H1 (cell line): ENCODE results near the gene SLC27A2. TPM values are rescaled to one million over a fixed set of nuclear protein-coding genes. Genes with fewer than 3 reads are reported as not detected.

Source experiments
- CTCF ChIA-PET: fragments of 300-600 bp; sonication (Branson Sonifier 250); formaldehyde crosslinking; loops from one replicate; lab custom pipeline; 2021; ENCODE audit not compliant: partially characterized antibody; lab: Charles Lee
- POLR2A ChIA-PET: fragments of 300-600 bp; sonication (Branson Sonifier 250); formaldehyde crosslinking; loops from one replicate; lab custom pipeline; 2021; ENCODE audit warnings: inconsistent platforms; ENCODE audit not compliant: partially characterized antibody; lab: Charles Lee
- DNase-seq, 2 experiments: peaks; one replicate each; pipeline versions ENCODE4 v3.0.0 to v3.0.0-alpha.2; 2010 to 2022; ENCODE audit warnings: low spot score in 2 of 2, low read depth in 1 of 2, mixed read lengths in 1 of 2
- FAIRE-seq: peaks from 2 replicates; lab custom pipeline; 2011; peaks lifted over from hg19 to GRCh38; lab: Jason Lieb, UNC
- H2AFZ ChIP-seq: 2 replicates; pipeline ENCODE4 v1.8.1; 2012; ENCODE audit warnings: low read length, inconsistent platforms
- H2AK5ac ChIP-seq: 2 replicates; pipeline ENCODE4 v1.6.1; 2013; ENCODE audit warnings: low read depth, low read length
- H2BK120ac ChIP-seq: replicated peaks from 2 replicates; pipeline ENCODE3; 2013; ENCODE audit warnings: low read depth, low read length, inconsistent platforms
- H2BK12ac ChIP-seq: 2 replicates; pipeline ENCODE4 v1.6.1; 2013; ENCODE audit warnings: low read depth, low read length
- H2BK15ac ChIP-seq: 2 replicates; pipeline ENCODE4 v1.6.1; 2013; ENCODE audit warnings: low read length
- H2BK20ac ChIP-seq: 2 replicates; pipeline ENCODE4 v1.6.1; 2013; ENCODE audit warnings: low read length
- H2BK5ac ChIP-seq: 2 replicates; pipeline ENCODE4 v1.6.1; 2013; ENCODE audit warnings: low read depth, low read length
- H3K14ac ChIP-seq: 2 replicates; pipeline ENCODE4 v1.6.1; 2013; ENCODE audit warnings: inconsistent platforms; ENCODE audit not compliant: insufficient read length
- H3K18ac ChIP-seq: 2 replicates; pipeline ENCODE4 v1.6.1; 2013; ENCODE audit warnings: low read length; ENCODE audit errors: extremely low read depth
- H3K23ac ChIP-seq: 2 replicates; pipeline ENCODE4 v1.6.1; 2013; ENCODE audit warnings: inconsistent platforms; ENCODE audit not compliant: insufficient read length
- H3K23me2 ChIP-seq: 2 replicates; pipeline ENCODE4 v1.6.1; 2013; ENCODE audit warnings: low read depth, low read length
- H3K27ac ChIP-seq: 2 replicates; pipeline ENCODE4 v1.6.1; 2011; ENCODE audit warnings: low read depth, low read length, inconsistent platforms
- H3K27me3 ChIP-seq, 4 experiments: replicated peaks in 1 of 4; 1 replicate in 1 of 4; 2 replicates in 3 of 4; pipeline versions ENCODE4 v1.6.1 to v1.8.1; 2011 to 2013; ENCODE audit warnings: low read length in 3 of 4, mild to moderate bottlenecking in 3 of 4, inconsistent platforms in 2 of 4, mixed read lengths in 2 of 4, moderate library complexity in 1 of 4; ENCODE audit not compliant: control insufficient read depth in 3 of 4, insufficient read depth in 3 of 4; ENCODE audit errors: extremely low read depth in 1 of 4
- H3K36me3 ChIP-seq, 4 experiments: 2 replicates each; pipeline versions ENCODE4 v1.6.1 to v1.8.1; 2011 to 2013; ENCODE audit warnings: mild to moderate bottlenecking in 4 of 4, low read length in 3 of 4, moderate library complexity in 2 of 4, control low read depth in 1 of 4, inconsistent platforms in 1 of 4; ENCODE audit not compliant: insufficient read depth in 4 of 4, control insufficient read depth in 2 of 4
- H3K4ac ChIP-seq: replicated peaks from 2 replicates; pipeline ENCODE3; 2013; ENCODE audit warnings: low read length, low read depth, mixed read lengths, inconsistent platforms; ENCODE audit not compliant: insufficient read length
- H3K4me1 ChIP-seq, 4 experiments: replicated peaks in 1 of 4; 1 replicate in 1 of 4; 2 replicates in 3 of 4; pipeline versions ENCODE4 v1.6.1 to v1.8.1; 2011 to 2013; ENCODE audit warnings: low read length in 3 of 4, inconsistent platforms in 2 of 4, mixed read lengths in 1 of 4; ENCODE audit not compliant: insufficient read depth in 4 of 4, control insufficient read depth in 3 of 4
- H3K4me2 ChIP-seq, 2 experiments: 2 replicates each; pipeline versions ENCODE4 v1.6.1 to v1.8.1; 2011 to 2013; ENCODE audit warnings: low read depth in 2 of 2, low read length in 2 of 2, control low read depth in 1 of 2, inconsistent platforms in 1 of 2, mild to moderate bottlenecking in 1 of 2; ENCODE audit not compliant: insufficient read depth in 1 of 2
- H3K4me3 ChIP-seq, 4 experiments: fragments of 200-600, 300-600 bp in 1 of 4; sonication (generic), shearing (Covaris generic), sonication (Bioruptor Twin) in 1 of 4; 2 replicates each; pipeline versions ENCODE4 v1.5.1 to v1.8.1; 2011 to 2016; ENCODE audit warnings: low read length in 4 of 4, low read depth in 3 of 4, control low read depth in 2 of 4, inconsistent platforms in 2 of 4, mild to moderate bottlenecking in 2 of 4, mixed read lengths in 1 of 4, moderate library complexity in 1 of 4; ENCODE audit not compliant: insufficient read depth in 2 of 4; ENCODE audit errors: extremely low read depth in 1 of 4
- H3K56ac ChIP-seq: replicated peaks from 2 replicates; pipeline ENCODE3; 2013; ENCODE audit warnings: low read depth, mild to moderate bottlenecking, mixed read lengths, low read length, inconsistent platforms; ENCODE audit not compliant: insufficient read length
- H3K79me1 ChIP-seq: 2 replicates; pipeline ENCODE4 v1.6.1; 2013; ENCODE audit warnings: low read depth, low read length, control low read depth
- H3K79me2 ChIP-seq, 2 experiments: 2 replicates each; pipeline versions ENCODE4 v1.6.1 to v1.8.1; 2012 to 2013; ENCODE audit warnings: low read length in 2 of 2, mild to moderate bottlenecking in 2 of 2, inconsistent platforms in 1 of 2; ENCODE audit not compliant: insufficient read depth in 2 of 2, control insufficient read depth in 1 of 2
- H3K9ac ChIP-seq, 4 experiments: replicated peaks in 1 of 4; 1 replicate in 1 of 4; 2 replicates in 3 of 4; pipeline versions ENCODE4 v1.6.1 to v1.8.1; 2011 to 2013; ENCODE audit warnings: low read depth in 3 of 4, low read length in 3 of 4, control low read depth in 2 of 4, mild to moderate bottlenecking in 2 of 4, moderate library complexity in 2 of 4, inconsistent platforms in 1 of 4; ENCODE audit errors: extremely low read depth in 1 of 4
- H3K9me3 ChIP-seq, 2 experiments: 2 replicates each; pipeline versions ENCODE4 v1.6.1 to v1.8.1; 2012 to 2013; ENCODE audit warnings: mild to moderate bottlenecking in 2 of 2, moderate library complexity in 2 of 2, control low read depth in 1 of 2, inconsistent platforms in 1 of 2, low read depth in 1 of 2, low read length in 1 of 2, mixed read lengths in 1 of 2; ENCODE audit not compliant: insufficient read depth in 2 of 2
- H4K20me1 ChIP-seq, 2 experiments: replicated peaks in 1 of 2; 2 replicates each; pipeline versions ENCODE3 to v1.8.1; 2011 to 2013; ENCODE audit warnings: inconsistent platforms in 2 of 2, low read length in 2 of 2, mild to moderate bottlenecking in 1 of 2; ENCODE audit not compliant: insufficient read depth in 2 of 2, control insufficient read depth in 1 of 2
- H4K5ac ChIP-seq: 2 replicates; pipeline ENCODE4 v1.6.1; 2013; ENCODE audit warnings: low read length, low read depth, mixed read lengths, inconsistent platforms; ENCODE audit not compliant: insufficient read length
- H4K8ac ChIP-seq: 2 replicates; pipeline ENCODE4 v1.8.0; 2013; ENCODE audit warnings: mild to moderate bottlenecking, moderate library complexity, low read length, inconsistent platforms; ENCODE audit not compliant: insufficient read depth; ENCODE audit errors: extremely low read depth
- H4K91ac ChIP-seq: replicated peaks from 2 replicates; pipeline ENCODE3; 2013; ENCODE audit warnings: low read length, mixed read lengths, inconsistent platforms; ENCODE audit not compliant: insufficient read length
- ASH2L ChIP-seq: fragments of 200-600, 300-600 bp; sonication (generic); IDR thresholded peaks from one replicate; pipeline ENCODE4 v1.7.1; 2017; ENCODE audit warnings: low read length
- BRCA1 ChIP-seq: IDR thresholded peaks from 2 replicates; pipeline ENCODE4 v1.6.1; 2012; ENCODE audit warnings: low read depth, low read length, improper control_type of control experiment
- CBX5 ChIP-seq: fragments of 300-800, 300-1000 bp; sonication (generic); IDR thresholded peaks from 2 replicates; pipeline ENCODE4 v1.7.1; 2016; ENCODE audit warnings: antibody characterized with exemption, low read length, low read depth
- CBX8 ChIP-seq: fragments of 300-800, 300-1000 bp; sonication (generic); IDR thresholded peaks from 2 replicates; pipeline ENCODE4 v1.7.1; 2016; ENCODE audit warnings: low read depth, low read length, borderline replicate concordance
- CHD1 ChIP-seq: IDR thresholded peaks from 2 replicates; pipeline ENCODE4 v1.6.1; 2012; ENCODE audit warnings: low read depth, low read length, improper control_type of control experiment
- FOSL1 ChIP-seq: IDR thresholded peaks from 2 replicates; pipeline ENCODE4 v1.6.1; 2011; ENCODE audit warnings: mild to moderate bottlenecking, low read depth, low read length, moderate library complexity; ENCODE audit not compliant: insufficient read depth
- JUN ChIP-seq: IDR thresholded peaks from 2 replicates; pipeline ENCODE4 v1.6.1; 2011; ENCODE audit warnings: low read depth, mild to moderate bottlenecking, improper control_type of control experiment, low read length
- KDM5A ChIP-seq: fragments of 200-600 bp; IDR thresholded peaks from 2 replicates; pipeline ENCODE4 v1.7.1; 2012; ENCODE audit warnings: mild to moderate bottlenecking, low read length, inconsistent platforms, mixed read lengths
- MAFK ChIP-seq: IDR thresholded peaks from 2 replicates; pipeline ENCODE4 v1.6.1; 2012; ENCODE audit warnings: low read depth, mild to moderate bottlenecking, improper control_type of control experiment, low read length
- POLR2AphosphoS5 ChIP-seq: IDR thresholded peaks from 2 replicates; pipeline ENCODE4 v1.6.1; 2011; ENCODE audit warnings: low read depth, low read length
- SIRT6 ChIP-seq: IDR thresholded peaks from one replicate; pipeline ENCODE4 v1.7.1; 2012; ENCODE audit warnings: low read length, inconsistent platforms
- YY1 ChIP-seq: IDR thresholded peaks from 2 replicates; pipeline ENCODE4 v1.6.1; 2011; ENCODE audit warnings: low read depth, mild to moderate bottlenecking, low read length
- ZNF274 ChIP-seq: IDR thresholded peaks from 2 replicates; pipeline ENCODE4 v1.7.0; 2012; ENCODE audit warnings: low read length, borderline replicate concordance; ENCODE audit errors: extremely low read depth
- WGBS, 2 experiments: shearing (Covaris generic) in 1 of 2; methylation state at CpG; one replicate each; pipeline versions ENCODE4 v1.1.6 to v1.1.7; 2013 to 2015; ENCODE audit warnings: low lambda C conversion rate in 2 of 2, mixed read lengths in 2 of 2, inconsistent platforms in 1 of 2, low coverage in 1 of 2, missing lambda C conversion rate in 1 of 2; ENCODE audit not compliant: insufficient replicate concordance in 2 of 2, insufficient coverage in 1 of 2, insufficient read length in 1 of 2; ENCODE audit errors: extremely low coverage in 1 of 2, missing lambda C conversion rate in 1 of 2; 5-methylcytosine and 5-hydroxymethylcytosine counted together
- polyA plus RNA-seq, 7 experiments: library from polyadenylated mRNA; depleted of rRNA in 3 of 7; stranded (reverse) in 5 of 7; unstranded in 2 of 7; fragments of >200 nt in 5 of 7; fragments of 200-250 nt in 2 of 7; gene quantifications; 1 replicate in 5 of 7; 2 replicates in 1 of 7; 4 replicates in 1 of 7; pipeline versions ENCODE4 v1.2.1 to v1.2.3, GENCODE V29; 2011 to 2013; ENCODE audit warnings: missing spikeins in 2 of 7, mixed read lengths in 2 of 7
- total RNA-seq: library from RNA; stranded (reverse); fragmentation: NEBNext Ultra II Directional; extraction: Animal tissue kit (Norgen Biotek cat#: 25700); gene quantifications from 2 replicates; pipeline ENCODE4 v1.2.1, GENCODE V29; 2021
- TF ChIP-seq, protein P1 (sequence below): IDR thresholded peaks from 2 replicates; pipeline ENCODE4 v1.6.1; 2011; ENCODE audit warnings: low read length, improper control_type of control experiment

SLC27A2 gene
- total and polyA plus RNA-seq, 2 of the 8 experiments (the other 6 are each of a cell fraction or from before 2014, with no cell fraction given), result 5.6 to 5.8 TPM

DNA sequence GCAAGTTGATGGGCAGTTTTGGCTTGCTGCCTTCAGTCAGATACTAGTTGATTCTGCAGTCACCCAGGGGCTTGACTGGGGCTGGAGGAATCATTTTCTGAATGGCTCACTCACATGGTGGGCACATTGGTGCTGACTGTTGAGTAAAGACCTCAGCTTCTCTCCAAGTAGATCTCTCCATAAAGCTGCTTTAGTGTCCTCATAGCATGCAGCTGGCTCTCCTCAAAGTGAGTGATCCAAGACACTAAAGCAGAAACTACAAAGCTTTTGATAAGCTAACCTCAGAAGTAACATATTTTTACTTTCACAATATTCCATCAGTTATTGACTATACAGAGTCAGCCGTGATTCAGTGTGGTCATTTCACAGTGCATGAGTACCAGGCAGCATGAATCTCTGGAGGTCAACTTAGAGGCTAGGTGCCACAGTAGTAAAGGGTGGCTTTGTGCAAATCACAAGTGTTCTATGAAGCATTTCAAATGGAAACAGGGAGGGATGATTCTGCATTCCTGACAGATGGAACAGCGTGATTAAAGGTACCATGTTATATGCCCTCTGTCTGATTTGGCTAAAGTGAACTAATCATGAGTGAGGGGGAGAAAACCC, 38.6 kb upstream of the SLC27A2 start:
- no peaks in the 10 kb centered on the region for H3K79me1 ChIP-seq
- no peak overlapping the region for H3K4me3 ChIP-seq
- H3K9ac ChIP-seq, result no peak overlapping the region
- H4K20me1 ChIP-seq, result no peaks in the 10 kb centered on the region
- ChIA-PET CTCF (no interaction called here), POLR2A (no interaction called here)
- H2BK120ac ChIP-seq, result no peak overlapping the region
- no peak overlapping the region for H3K4me2 ChIP-seq
- no peak overlapping the region for H2BK5ac ChIP-seq
- no peaks in the 10 kb centered on the region for H3K36me3 ChIP-seq
- no peak overlapping the region for H2BK12ac ChIP-seq
- H3K79me2 ChIP-seq, result no peaks in the 10 kb centered on the region
- no peak overlapping the region for H2AFZ ChIP-seq
- FAIRE-seq (no peak), DNase-seq (no peak)
- H3K56ac ChIP-seq, result no peak overlapping the region
- H3K14ac ChIP-seq, result no peak overlapping the region
- WGBS, 2 experiments, result 87% methylated on average over 2 of the region's 2 CpGs; no CpG with 5 or more reads in 1 of the 2 experiments
- H3K23ac ChIP-seq, result no peak overlapping the region
- no peaks in the 10 kb centered on the region for H3K4me1 ChIP-seq
- H3K4ac ChIP-seq, result no peak overlapping the region
- H3K23me2 ChIP-seq, result no peaks in the 10 kb centered on the region
- H3K9me3 ChIP-seq, result no peaks in the 10 kb centered on the region
- no peak overlapping the region for H2BK15ac ChIP-seq
- H3K27ac ChIP-seq, result no peak overlapping the region
- H3K18ac ChIP-seq, result no peak overlapping the region
- H4K8ac ChIP-seq, result no peak overlapping the region
- H4K91ac ChIP-seq, result no peak overlapping the region
- H2BK20ac ChIP-seq, result no peak overlapping the region
- H3K27me3 ChIP-seq, result no peaks in the 10 kb centered on the region
- no peak overlapping the region for H2AK5ac ChIP-seq
- no peak overlapping the region for H4K5ac ChIP-seq
- no peak for TF ChIP-seq MAFK
- TF ChIP-seq JUN, result no peak
- TF ChIP-seq CBX5, result no peak
- no peak for TF ChIP-seq ZNF274
- no peak for TF ChIP-seq KDM5A
- no peak for TF ChIP-seq ASH2L
- TF ChIP-seq FOSL1, result no peak
- TF ChIP-seq POLR2AphosphoS5, result no peak
- no peak for TF ChIP-seq YY1
- no peak for TF ChIP-seq CHD1
- no peak for TF ChIP-seq CBX8
- no peak for TF ChIP-seq SIRT6
- TF ChIP-seq, protein P1, sequence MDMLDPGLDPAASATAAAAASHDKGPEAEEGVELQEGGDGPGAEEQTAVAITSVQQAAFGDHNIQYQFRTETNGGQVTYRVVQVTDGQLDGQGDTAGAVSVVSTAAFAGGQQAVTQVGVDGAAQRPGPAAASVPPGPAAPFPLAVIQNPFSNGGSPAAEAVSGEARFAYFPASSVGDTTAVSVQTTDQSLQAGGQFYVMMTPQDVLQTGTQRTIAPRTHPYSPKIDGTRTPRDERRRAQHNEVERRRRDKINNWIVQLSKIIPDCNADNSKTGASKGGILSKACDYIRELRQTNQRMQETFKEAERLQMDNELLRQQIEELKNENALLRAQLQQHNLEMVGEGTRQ, result no peak
- no peak for TF ChIP-seq BRCA1
